Spleen (tissue), 7 donors: ENCODE measurements around the gene XRCC3.

ENCODE experiments used
- CTCF ChIP-seq, 11 experiments: fragments of 200-600 bp in 7 of 11; fragments of 450-650 bp in 4 of 11; sonication (generic) in 4 of 11; IDR thresholded peaks in 8 of 11; conservative IDR thresholded peaks in 3 of 11; 1 replicate in 7 of 11; 2 replicates in 4 of 11; pipeline versions ENCODE4 v1.4.0 to v1.8.0; 2016 to 2021; ENCODE audit warnings: antibody characterized with exemption in 11 of 11, inconsistent platforms in 4 of 11, mild to moderate bottlenecking in 1 of 11
- POLR2A ChIP-seq, 3 donors: fragments of 450-650 bp; IDR thresholded peaks; one replicate each; pipeline ENCODE4 v1.5.1; 2017; ENCODE audit warnings: antibody characterized with exemption in 3 of 3, mild to moderate bottlenecking in 1 of 3
- donor health status: DM: no; HTN: no; CAD: no; lungs with moderate emphysema.
- donor health status: DM: no; HTN: no; CAD: no.
- donor health status: DM: no; HTN: no; CAD: no.

- TF ChIP-seq POLR2A (IDR thresholded peaks at IDR 0.05) (no peak), CTCF (IDR thresholded peaks at IDR 0.05 in 8 of 11, conservative IDR thresholded peaks at IDR 0.05 in 3 of 11) (no peak)
Measured at GRCh38 chr14:103749452-103749851, 34.2 kb upstream of the XRCC3 start.
